HG03175 (cell line): ENCODE measurements around the gene DTX3L.

Experiments
- ATAC-seq: cut with Tn5 transposase; IDR thresholded peaks from one replicate; pipeline ENCODE4 v1.9.1; 2021; ENCODE audit warnings: mild to moderate bottlenecking, moderate library complexity; ENCODE audit not compliant: unreplicated experiment

DTX3L gene

GRCh38 chr3:122602011-122602710, 38.0 kb downstream of the DTX3L start:
- ATAC-seq = no peak

DNA sequence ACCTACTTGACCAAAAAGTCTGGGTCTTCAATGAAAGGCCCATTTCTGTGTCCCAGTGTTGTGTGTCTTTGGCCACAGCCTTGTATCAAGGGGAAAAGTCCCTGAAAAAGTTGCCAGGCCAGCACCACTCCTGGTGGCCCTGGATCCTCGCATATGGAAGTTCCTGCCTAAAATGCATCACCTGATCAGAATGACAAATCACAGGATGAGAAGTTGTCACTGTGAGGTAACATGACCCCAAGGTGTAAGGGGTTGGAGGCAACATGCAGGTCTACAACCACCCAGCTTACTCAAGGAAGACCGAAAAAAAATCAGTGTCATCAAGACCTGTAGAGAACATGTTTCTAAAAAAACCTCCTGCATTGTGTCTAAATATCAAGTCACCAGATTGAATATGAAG, 38.9 kb downstream of the DTX3L start:
- ATAC-seq = no peak

- ATAC-seq = no peak
Measured at GRCh38 chr3:122606330-122606729, 42.2 kb downstream of the DTX3L start.

DNA sequence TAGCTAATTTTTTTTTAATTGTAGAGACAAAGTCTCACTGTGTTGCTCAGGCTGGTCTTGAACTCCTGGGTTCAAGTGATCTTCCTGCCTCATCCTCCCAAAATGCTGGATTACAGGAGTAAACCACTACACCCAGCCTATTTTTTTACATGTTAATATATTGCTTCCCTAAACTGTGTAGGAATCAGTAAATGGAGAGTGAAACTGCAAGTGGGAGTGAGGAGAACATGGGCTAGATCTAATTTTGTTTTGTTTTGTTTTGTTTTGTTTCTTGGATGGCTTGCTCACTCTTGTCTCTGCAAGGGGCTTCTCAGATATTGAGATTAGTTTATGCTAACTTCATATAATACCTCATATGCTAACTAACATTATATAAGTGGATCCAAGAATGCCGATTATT, 44.8 kb downstream of the DTX3L start:
- no peak for ATAC-seq

- ATAC-seq = peak; percentile 96
Measured at GRCh38 chr3:122609798-122610559, 45.8 kb downstream of the DTX3L start.

DNA sequence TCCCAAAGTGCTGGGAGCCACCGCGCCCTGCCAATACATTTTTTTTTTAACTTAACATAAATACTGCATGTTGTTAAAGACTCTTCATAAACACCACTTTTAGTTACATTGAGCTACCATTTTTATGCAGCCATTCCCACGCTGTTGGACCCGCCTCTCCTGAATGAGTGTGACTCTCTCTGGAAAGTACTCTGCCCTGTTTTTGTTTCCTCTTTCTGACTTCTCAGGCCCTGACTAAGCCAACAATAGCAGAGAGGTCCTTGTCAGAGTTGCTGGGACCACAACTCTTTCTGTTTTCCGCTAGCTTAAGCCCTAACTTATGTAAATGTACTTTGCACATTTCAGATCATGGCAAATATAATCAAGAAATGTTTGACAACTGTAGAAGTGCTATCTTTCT, 48.6 kb downstream of the DTX3L start:
- no peak for ATAC-seq

GRCh38 chr3:122615303-122615702, 51.2 kb downstream of the DTX3L start:
- ATAC-seq = no peak

- no peak for ATAC-seq
Measured at GRCh38 chr3:122618614-122619013, 54.5 kb downstream of the DTX3L start.

DNA sequence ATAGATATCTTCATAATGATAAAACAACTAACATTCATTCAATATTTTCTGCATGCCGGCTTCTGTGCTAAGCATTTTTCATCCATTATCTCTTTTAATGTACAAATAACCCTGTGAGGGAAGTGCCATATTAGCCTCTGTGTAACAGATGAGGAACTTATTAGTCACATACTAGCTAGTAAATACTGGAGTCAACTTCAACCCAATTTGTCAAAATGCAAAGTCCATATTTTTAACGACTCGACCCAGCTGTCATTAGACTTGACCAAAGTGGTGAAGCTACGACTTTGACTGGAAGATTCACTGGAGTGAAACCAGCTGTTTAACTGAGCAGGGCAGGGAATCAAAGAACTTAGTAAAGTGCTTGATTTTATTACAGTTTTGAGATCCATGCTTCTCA, 54.9 kb downstream of the DTX3L start:
- no peak for ATAC-seq

GRCh38 chr3:122620399-122620798, 56.3 kb downstream of the DTX3L start:
- no peak for ATAC-seq

DNA sequence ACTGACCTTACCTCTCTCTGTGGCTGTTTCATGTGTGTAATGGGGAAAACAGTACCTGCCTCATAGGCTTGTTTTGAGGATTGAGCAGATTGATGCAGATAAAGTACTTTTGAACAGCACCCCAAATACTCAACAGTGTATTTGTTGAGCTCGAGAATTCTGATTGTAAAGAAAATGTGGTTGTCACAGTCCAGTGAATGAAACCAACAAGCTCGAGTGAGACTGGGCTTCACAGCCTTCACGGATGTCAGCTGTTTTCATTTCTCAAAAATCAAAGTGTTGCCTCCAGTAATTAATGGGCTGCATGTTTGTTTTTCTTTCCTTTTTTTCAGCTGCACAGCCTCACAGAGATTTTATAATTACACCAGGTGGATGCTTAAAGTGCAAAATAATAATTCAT, 57.0 kb downstream of the DTX3L start:
- ATAC-seq = peak; percentile 57

- no peak for ATAC-seq
Measured at GRCh38 chr3:122623031-122623829, 59.1 kb downstream of the DTX3L start.
